ENCODE results near the gene UBE2F.

- TF ChIP-seq POLR2A (IDR thresholded peaks at IDR 0.05; ENCODE audit: low read length) (no peak), JUNB (IDR thresholded peaks at IDR 0.05) (no peak), CTCF (IDR thresholded peaks at IDR 0.05) (no peak), GATA3 (IDR thresholded peaks at IDR 0.05; ENCODE audit: borderline replicate concordance) (no peak), RCOR1 (IDR thresholded peaks at IDR 0.05; ENCODE audit: low read depth, low read length) (no peak), PBX3 (IDR thresholded peaks at IDR 0.05) (no peak), HMGXB4 (CRISPR knock-in tag; IDR thresholded peaks at IDR 0.05; ENCODE audit: borderline replicate concordance) (no peak), CHD2 (IDR thresholded peaks at IDR 0.05; ENCODE audit: low read length, partially characterized antibody) (no peak)
Observed at GRCh38 chr2:237922641-237923361, 44.0 kb upstream of the UBE2F start.

Measured in A549 (cell line).